ENCODE measurements around the gene SERP2. TPM values are rescaled to one million over a fixed set of nuclear protein-coding genes. Genes with fewer than 3 reads are reported as not detected.

Gene SERP2
- total and polyA plus RNA-seq, 8 donors, result 1.0 to 255 (median 9.3) TPM; not detected in 1

- 3 to 4% (median 3%) methylated on average over 5 of the region's 5 CpGs for WGBS, 5 donors
- intact Hi-C loops (cut with DNase I; ENCODE audit: low total_unique reads), result loop anchor here (5.0 kb wide), 1 partner anchor 385 kb away; no protein-coding TSS in a partner anchor
- Histone ChIP-seq H3K36me3 (peaks cover 13 to 21% (median 20%) of the 10 kb centered on the region in 4 donors), H3K4me3 (peak overlapping the region; percentile 63 to 86 (median 69)), H3K27me3 (no peaks in the 10 kb centered on the region), H3K27ac (peak overlapping the region in 4 of 5 donors; percentile 94 to 98 (median 96)), H3K9me3 (no peaks in the 10 kb centered on the region), H3K4me1 (peaks cover 7 to 72% (median 42%) of the 10 kb centered on the region in 4 donors)
- DNase-seq, result peak in 1 of 2 donors; percentile 67
- TF ChIP-seq EP300 (IDR thresholded peaks at IDR 0.05) (no peak), CTCF (IDR thresholded peaks at IDR 0.05) (peak in 4 of 7 experiments; percentile 6 to 55 (median 50)), POLR2AphosphoS5 (IDR thresholded peaks at IDR 0.05) (no peak), POLR2A (IDR thresholded peaks at IDR 0.05) (no peak)
Measured at GRCh38 chr13:44437356-44438233, 64.0 kb downstream of the SERP2 start.

GRCh38 chr13:44438234-44438579 is 64.6 kb downstream of the SERP2 start:
- Histone ChIP-seq H3K27me3 (no peaks in the 10 kb centered on the region), H3K4me1 (peaks cover 7 to 66% (median 36%) of the 10 kb centered on the region in 4 donors), H3K9me3 (no peaks in the 10 kb centered on the region), H3K36me3 (peaks cover 13 to 18% (median 15%) of the 10 kb centered on the region in 4 donors), H3K4me3 (no peak overlapping the region), H3K27ac (no peak overlapping the region)
- DNase-seq, result no peak
- no peak for TF ChIP-seq POLR2A (IDR thresholded peaks at IDR 0.05)
- peak in 1 of 7 experiments; percentile 20 for TF ChIP-seq CTCF (IDR thresholded peaks at IDR 0.05)
- intact Hi-C loops (cut with DNase I; ENCODE audit: low total_unique reads), result loop anchor here (5.0 kb wide), 1 partner anchor 386 kb away; no protein-coding TSS in a partner anchor
- 6 to 14% (median 11%) methylated on average over 3 of the region's 3 CpGs for WGBS, 5 donors

GRCh38 chr13:44439452-44440024 is 65.9 kb downstream of the SERP2 start:
- no peaks in the 10 kb centered on the region for H3K9me3 ChIP-seq
- no peak overlapping the region for H3K4me3 ChIP-seq
- peak overlapping the region in 2 of 5 donors; percentile 25 to 36 for H3K27ac ChIP-seq
- TF ChIP-seq POLR2A (IDR thresholded peaks at IDR 0.05) (no peak), CTCF (IDR thresholded peaks at IDR 0.05) (no peak), EP300 (IDR thresholded peaks at IDR 0.05) (no peak), POLR2AphosphoS5 (IDR thresholded peaks at IDR 0.05) (no peak)
- H3K27me3 ChIP-seq, result no peaks in the 10 kb centered on the region
- H3K36me3 ChIP-seq, result peaks cover under 1 to 4% (median 2%) of the 10 kb centered on the region in 4 donors
- intact Hi-C loops (cut with DNase I; ENCODE audit: low total_unique reads), result loop anchor here (5.0 to 10.0 kb wide), 2 partner anchors 387 to 525 kb away; no protein-coding TSS in a partner anchor
- H3K4me1 ChIP-seq, result peaks cover 7 to 53% (median 26%) of the 10 kb centered on the region in 4 donors
- 40 to 55% (median 48%) methylated on average over 4 of the region's 4 CpGs for WGBS, 5 donors
- DNase-seq, result peak in 1 of 2 donors; percentile 41

- Histone ChIP-seq H3K9me3 (no peaks in the 10 kb centered on the region), H3K4me1 (peaks cover 7 to 50% (median 23%) of the 10 kb centered on the region in 4 donors), H3K4me3 (no peak overlapping the region), H3K36me3 (no peaks in the 10 kb centered on the region), H3K27me3 (no peaks in the 10 kb centered on the region), H3K27ac (peak overlapping the region in 1 of 5 donors; percentile 25)
- TF ChIP-seq CTCF (IDR thresholded peaks at IDR 0.05) (no peak), POLR2A (IDR thresholded peaks at IDR 0.05) (no peak), POLR2AphosphoS5 (IDR thresholded peaks at IDR 0.05) (no peak), EP300 (IDR thresholded peaks at IDR 0.05) (no peak)
- whole genome bisulfite sequencing, 5 donors, result 52 to 66% (median 58%) methylated on average over 10 of the region's 10 CpGs
- intact Hi-C loops (cut with DNase I; ENCODE audit: low total_unique reads), result loop anchor here (10.0 kb wide), 1 partner anchor 525 kb away; no protein-coding TSS in a partner anchor
- DNase-seq, result no peak
Measured at GRCh38 chr13:44440046-44440608, 66.5 kb downstream of the SERP2 start.
